HG03135 (cell line): ENCODE measurements around the gene KRT13.
"Not testable (repeated sequence)": the region's sequence is repeated elsewhere in the genome, so short reads cannot be mapped to it uniquely, and the experiment has no call there.

Source experiments
- ATAC-seq: cut with Tn5 transposase; IDR thresholded peaks from one replicate; pipeline ENCODE4 v1.9.1; 2021; ENCODE audit warnings: mild to moderate bottlenecking, moderate library complexity; ENCODE audit not compliant: unreplicated experiment

Gene KRT13

DNA sequence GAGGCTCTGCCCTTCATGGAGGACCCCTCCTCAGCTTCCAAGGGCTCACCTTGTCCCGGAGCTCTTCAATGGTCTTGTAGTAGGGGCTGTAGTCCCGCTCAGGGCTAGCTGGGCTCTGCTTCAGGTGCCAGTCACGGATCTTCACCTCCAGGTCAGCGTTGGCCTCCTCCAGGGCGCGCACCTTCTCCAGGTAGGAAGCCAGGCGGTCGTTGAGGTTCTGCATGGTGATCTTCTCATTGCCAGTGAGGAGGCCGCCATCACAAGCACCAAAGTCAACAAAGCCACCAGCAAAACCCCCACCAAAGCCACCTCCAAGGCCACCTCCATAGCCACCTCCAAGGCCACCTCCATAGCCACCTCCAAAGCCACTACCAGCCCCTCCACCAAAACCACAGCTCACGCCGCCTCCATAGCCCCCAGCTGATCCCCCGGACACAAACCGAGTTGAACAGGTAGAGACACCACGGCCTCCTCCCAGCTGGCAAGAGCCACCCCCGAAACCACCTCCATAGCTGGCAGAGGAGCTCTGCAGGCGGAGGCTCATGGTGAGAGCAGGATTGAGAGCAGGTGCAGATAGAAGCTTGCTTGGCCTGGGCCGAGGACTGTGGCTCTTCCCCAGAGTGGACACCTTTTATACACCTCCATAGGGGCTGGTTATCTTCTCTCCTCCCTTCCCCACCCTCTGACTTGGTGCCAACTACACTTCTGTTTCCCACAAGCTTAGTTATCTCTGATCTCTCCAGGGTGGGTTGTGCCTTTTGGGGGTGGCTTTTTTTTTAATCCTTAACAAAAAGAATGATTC lies at the start of gene KRT13:
KRT13 (minus strand) TSS at position 606 of the 802 bp plus-strand sequence; CDS start at position 544, 62 bp downstream.
- ATAC-seq = no peak

DNA sequence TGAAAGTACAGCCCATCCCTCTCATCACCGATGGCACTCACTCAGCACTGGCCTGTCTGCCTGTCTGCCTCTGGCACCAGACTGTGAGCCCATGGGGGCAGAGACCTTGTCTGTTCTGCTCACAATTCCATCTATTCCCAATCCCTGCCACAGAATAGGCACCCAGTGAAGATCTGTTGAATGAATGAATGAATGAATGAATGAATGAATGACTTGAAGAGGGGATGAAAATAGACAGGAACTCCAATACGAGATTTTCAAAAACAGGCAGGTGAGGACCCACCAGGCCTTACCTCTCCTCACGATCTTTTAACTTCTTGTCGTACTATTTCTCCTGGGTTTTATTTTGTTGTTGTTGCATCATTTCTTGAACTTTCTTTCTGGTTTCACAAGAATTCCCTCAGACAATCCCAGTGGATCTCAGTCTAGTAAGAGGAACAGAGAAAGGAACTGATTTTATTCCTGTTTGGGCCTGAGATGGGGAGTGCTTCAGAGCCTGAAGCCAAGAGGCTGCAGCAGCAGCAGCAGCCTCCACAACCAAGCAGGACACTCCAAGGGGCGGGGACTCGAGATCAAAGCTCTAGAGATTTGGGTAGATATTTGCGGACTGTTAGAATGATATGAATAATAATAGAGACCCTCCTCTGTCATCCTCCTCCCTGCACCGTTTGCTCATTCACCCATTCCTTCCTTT lies 48.7 kb upstream of the KRT13 start:
- ATAC-seq = no peak

DNA sequence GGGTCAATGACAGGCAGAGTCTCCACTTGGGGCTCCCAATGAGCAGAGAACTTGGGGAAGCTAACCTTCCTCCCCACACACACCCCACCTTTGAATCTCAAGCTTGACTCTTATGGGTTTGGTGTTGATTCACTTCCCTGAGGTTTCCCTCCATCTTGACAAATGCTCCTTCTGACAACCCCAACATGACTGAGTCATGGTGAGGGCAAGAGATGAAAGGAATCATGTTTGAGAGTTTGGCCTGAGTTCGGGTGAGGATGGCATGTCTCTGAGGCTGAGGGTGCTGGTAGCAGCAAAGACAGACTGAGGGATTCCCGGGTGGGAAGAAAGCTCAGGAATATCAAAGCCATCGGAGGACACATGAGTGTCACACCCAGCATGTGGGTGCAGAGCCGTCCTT lies 47.8 kb upstream of the KRT13 start:
- no peak for ATAC-seq

DNA sequence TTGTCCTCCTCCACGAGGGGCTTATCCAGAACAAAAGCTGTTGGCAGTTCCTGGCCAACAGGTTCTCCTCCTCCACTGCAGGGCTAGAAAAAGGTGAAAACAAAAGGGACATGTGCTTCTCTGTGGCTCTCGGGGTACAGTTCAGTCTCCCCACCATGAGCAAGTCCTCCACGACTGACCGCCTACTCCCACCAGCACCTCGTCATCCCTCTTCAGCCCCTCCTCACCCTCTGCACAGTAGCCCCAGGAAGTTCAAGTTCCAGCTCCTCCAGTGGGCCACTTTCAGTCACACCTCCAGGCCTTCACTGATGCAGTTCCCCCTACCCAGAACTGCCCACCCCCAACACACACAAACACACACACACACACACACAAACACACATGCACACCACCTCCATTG lies 47.0 kb upstream of the KRT13 start:
- no peak for ATAC-seq

DNA sequence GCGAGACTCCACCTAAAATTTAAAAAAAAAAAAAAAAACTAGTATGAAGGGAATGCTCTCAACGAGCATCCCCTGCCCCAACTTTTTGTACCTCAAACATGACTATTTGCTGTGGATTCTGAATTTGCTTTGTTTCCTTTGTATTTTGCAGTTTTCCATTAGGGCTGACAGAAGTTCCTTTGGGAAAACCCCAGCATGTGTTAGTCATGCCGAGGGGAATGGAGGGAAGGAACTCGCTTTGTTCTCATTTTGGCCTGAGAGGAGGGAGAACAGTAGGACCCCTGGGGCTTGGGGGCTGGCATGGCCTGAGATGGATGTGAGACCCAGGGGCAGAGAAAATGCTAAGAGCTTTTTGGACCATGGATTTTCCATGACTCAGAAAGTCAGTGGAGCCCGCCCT lies 46.0 kb upstream of the KRT13 start:
- ATAC-seq = no peak

DNA sequence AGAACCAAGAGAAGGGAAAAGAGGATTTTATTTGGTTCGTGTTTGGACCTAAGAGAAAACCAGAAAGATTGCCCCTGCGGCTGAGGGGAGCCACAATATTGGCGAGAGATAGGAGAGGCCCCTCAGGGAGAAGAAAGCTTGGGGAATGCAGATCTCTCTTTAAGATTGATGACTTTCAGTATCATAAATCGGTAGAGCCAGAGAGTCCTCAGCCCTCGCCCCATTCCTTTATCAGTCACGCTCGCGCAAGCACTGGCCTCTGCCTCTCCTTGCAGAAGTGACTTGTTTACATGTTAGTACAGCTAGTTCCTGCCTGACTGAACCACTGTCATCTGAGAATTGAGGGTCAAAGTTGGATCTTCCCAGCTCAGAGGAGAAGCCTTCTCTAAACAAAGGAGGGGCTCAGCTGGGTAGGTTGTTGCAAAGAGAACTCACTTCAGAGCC lies 44.2 kb upstream of the KRT13 start:
- ATAC-seq = no peak

DNA sequence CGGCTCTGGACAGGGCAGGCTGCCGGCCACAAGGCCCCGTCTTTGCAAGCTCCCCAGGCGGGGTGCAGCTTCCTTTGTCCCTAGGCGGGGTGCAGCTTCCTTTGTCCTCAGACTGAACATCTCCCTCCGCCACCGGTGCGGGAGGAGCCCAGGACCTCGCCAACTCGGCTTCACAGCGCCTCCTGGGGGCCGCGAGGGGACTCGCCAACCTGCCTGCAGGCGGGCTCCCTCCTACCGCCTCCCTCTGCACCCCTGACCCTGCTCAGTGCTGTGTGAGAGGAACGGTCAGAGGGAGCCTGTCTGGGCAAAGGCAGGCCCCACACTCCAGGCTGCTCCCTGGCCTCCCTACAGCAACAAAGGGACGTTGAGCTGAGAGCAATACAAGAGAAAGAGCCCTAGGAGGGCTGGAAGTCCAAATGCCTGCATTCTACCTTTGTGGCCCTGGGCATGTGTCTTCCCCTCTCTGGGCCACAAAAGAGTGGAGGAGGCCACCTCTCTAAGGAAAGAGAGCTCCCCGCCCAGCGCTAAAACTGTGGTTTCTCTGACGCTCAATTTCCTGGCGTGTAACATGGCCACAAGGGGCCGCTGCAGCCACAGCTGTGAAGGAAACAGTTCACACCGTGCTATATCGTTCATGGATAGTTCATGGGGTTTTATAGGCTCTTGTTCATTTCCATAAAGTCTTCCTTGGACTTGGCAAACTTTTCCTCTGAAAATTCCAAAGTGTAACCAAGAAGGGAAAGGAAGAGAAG lies 43.6 kb upstream of the KRT13 start:
- ATAC-seq = no peak

DNA sequence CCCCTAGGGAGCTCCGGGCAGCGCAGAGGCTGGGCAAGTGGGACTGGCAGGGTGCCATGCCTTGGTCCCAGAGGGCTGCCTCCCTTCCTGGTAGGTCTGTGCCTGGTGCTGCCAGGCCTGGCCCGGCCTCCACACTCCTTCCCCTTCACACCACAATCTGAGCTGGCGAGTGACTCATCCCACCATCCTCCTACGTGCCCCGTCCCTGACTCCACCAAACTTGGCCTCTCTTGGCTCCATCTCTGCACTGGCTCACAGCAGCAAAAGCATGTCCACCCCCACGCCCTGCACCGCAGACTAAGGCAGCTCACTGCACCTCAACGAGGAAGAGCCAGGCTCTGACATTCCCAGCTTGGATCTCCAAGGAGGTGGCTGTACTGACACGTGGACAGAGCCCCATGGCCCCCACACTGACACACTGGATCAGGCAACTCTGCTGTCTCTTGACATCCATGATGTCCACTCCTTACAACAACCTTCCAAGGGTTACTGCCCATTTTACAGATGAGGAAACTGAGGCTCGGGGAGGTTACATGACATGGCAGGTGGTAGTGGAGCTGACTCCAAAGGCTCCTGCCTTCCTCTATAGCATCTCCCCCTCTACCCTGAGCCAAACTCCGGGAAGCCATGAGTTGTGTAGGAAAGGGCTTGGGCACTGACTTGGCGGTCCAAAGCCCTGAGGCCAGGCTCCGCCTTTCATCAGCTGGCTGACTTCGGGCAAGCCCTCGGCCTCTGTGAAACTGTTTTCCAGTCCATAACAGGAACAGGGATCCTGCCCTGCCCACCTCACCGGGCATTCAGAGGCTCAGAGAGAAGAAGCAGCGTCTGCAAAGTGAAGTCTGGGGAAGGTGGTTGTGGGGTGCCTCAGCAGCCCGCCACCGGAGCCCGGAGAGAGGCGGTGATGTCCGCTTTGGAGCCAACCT lies 42.8 kb upstream of the KRT13 start:
- no peak for ATAC-seq

DNA sequence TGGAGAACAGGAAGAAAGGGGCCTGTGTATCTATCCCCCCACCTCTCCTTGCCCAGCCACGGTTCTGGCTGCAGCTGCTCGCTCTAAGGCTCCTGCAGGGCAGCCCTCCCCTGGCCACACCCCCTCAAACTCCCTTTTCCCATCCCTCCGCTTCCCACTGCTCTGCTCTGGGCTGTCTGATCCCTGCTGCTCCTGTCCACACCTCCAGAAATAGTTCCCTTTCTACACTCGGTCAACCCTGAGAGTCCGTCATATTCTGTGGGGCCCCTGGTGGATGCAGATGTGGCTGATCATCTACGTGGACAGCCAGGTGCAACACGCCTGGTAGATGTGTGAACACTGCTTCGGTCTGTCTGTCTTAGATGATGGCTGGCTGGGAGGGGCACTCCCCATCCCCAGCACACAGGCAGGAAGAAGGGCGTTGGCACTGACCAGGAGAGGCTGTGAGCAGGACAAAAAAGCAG lies 42.0 kb upstream of the KRT13 start:
- ATAC-seq = no peak

DNA sequence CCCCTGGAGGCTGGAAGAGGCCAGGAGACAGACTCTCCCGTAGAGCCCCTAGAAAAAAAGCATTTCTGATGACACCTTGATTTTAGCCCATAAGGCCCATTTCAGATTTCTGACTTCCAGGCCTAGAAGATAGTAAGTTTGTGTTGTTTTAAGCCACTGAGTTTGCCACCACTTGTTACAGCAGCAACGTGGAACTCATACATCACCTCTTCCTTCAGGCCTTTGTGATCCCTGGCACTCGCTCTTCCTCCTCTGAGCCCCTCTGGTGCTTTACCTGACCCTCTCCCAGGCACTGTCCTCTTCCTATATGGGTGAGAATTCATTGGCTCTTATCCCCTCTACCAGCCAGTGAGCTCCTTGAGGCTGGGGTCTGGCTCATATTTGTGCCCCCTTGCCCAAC lies 41.4 kb upstream of the KRT13 start:
- ATAC-seq = no peak

DNA sequence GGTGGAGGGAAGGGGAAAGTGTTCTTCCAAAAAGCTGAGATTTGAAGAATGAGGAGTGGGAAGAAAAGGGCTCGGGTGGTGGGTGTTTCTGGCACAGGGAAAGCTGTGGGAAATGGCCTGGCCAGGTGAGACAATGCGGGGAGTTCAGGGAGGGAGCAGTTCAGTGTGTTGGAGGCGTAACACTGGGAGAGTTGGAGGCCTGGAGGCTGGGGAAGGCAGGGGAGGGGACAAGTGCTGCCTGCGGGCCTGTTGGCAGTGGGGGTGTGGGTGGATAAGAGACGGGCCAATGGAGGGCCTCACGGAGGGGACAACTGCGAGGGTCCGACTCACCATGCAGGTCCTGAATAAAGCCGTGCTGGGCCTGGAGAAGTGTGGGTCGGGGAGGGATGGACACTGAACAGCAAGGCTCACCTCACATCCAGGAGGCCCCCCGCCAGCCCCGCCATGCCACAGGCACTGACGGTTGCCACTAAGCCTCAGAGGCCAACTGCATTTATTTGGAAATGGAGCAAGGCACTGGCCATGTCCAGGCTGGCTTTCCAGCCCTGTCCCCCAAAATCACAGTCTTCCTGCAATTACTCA lies 40.5 kb upstream of the KRT13 start:
- no peak for ATAC-seq

DNA sequence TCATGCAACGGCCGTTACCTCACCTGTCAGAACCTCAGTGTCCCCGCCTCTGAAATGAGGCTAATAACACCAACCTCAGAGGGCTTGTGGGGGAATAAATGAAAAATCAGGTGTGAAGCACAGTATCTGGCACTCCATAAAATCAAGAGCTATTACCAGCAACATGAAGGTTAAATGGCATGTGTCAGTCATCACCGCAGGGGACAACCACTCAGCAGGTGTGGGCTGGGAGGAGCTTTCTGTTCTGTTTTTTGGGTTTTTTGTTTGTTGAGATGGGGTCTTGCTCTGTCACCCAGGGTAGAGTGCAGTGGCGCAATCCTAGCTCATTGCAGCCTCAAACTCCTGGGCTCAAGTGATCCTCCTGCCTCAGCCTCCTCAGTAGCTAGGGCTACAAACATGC lies 39.5 kb upstream of the KRT13 start:
- ATAC-seq = no peak

DNA sequence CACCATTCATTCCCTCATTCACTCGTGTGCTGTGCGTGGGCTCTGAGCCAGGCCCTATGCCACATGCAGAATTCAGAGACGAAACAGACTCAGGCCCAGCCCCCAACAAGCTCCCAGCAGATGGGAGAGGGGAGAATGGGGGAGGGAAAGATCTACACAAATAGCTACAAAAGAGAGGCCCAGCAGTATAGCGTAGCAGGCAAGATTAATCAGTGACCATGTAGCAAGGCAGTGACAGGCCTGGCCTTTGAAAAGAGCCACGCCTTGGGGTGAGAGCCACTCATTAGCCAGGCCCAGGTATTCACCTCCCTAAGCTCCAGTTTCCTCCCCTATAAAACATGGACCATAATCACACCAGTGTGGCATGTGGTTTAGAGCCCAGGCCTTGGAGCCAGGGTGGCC lies 39.1 kb upstream of the KRT13 start:
- ATAC-seq = no peak

DNA sequence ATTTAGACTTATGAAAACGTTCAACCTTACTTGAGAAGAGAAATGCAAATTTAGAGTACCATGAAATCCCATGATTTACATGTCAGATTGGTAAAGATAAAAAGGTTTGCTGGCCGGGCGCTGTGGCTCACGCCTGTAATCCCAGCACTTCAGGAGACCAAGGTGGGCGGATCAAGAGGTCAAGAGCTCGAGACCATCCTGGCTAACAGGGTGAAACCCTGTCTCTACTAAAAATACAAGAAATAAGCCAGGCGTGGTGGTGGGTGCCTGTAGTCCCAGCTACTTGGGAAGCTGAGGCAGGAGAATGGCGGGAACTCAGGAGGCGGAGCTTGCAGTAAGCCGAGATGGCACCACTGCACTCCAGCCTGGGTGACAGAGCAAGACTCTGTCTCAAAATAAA lies 37.4 kb upstream of the KRT13 start:
- not testable (repeated sequence) for ATAC-seq

DNA sequence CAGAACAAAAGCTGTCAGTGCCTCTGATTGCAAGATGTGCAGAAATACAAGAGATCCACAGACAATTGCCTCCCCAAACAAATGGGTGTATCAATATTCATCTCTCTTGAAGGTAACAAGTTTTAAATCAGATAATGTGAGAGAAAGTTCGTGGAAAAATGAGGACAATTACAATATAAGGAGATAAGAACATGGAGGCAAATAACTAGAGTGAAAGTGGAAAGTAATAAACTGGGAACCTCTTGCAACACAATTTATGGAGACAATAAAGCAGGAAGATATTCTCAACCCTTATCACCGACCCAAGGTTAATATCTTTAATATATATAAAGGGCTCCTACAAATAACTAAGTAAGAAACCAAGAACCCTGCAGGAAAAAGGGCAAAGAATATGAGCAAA lies 36.9 kb upstream of the KRT13 start:
- no peak for ATAC-seq

DNA sequence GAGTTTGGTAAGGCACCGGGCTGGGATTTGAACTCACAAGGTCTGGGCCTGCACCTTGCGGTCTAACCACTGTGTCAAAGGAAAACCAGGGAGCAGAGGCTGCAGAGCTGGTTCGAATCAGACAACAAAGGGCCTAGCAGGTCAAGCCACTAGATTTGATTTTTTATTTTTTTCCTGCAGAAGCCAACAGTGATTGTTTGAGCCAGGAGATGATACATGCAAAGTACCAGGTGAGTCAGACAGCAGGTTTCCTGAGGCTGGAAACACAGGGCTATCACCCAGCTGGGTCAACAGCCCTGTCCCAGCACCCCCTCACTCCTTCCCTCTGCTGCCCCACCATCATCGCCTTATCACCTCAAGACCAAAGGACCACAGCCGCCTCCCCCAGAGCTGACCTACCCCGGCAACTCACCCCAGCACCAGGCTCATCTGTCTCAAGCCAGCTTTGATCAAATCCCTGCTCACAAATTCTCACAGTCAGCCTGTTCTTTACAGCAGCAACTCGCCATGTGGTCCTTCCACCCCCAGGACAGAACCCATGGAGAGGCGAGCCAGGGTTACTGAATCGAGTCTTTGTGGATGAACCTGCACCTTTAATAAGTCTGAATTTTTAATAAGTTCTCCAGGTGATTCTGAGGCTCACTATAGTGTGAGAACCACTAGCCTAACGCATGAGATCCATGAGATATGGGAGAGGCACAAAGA lies 35.7 kb upstream of the KRT13 start:
- no peak for ATAC-seq

DNA sequence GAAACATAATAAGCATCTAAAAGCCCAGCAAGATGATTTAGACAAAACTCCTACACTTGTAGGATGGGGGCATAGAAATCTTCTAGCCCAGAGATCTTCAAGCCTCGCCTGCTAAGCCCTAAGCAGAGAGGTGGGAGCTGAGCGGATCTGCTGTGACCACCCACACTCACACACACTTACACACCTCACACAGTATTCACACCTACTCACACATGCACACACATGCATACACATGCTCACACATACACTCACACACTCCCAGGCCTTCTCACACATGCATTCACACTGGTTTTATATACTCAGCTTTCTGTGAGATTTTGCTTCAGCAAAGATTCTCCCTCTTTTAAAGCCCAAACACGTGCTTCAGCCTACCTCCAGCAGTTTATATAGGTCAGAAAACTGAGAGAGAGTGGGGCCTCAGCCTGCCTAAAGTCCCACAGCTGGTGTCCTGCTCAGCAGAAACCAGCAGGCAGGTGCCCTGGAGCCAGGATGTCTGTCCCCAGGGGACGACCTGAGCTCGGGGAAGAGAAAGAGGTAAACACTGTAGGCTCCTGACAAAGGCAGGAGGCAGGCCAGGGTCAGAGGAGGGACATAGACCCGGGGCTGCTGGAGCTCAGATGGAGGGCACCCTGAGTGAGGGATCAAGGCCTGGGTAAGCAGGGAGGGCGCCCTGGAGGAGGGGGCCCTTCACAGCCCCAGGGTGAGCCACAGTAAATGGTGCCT lies 34.7 kb upstream of the KRT13 start:
- ATAC-seq = no peak

DNA sequence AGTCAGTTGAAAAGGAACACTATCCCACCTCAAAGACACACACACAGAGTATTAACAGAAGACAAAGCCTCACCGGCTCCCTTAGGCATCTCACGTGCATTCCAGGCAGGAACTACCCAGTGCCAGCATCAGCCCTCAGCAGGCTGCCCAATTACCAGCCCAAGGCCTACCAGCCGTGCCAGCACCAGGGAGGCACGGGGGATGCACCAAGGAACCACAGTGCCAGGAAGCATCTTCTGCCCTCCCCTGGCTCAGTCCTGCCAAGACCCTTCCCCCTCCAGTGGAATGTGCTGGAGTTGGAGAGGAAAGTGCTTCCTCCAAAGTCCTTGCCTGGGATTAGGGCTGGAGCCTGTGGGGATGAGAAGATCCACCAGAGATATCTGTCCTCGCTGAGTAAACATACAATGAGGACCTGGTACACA lies 33.7 kb upstream of the KRT13 start:
- ATAC-seq = no peak

DNA sequence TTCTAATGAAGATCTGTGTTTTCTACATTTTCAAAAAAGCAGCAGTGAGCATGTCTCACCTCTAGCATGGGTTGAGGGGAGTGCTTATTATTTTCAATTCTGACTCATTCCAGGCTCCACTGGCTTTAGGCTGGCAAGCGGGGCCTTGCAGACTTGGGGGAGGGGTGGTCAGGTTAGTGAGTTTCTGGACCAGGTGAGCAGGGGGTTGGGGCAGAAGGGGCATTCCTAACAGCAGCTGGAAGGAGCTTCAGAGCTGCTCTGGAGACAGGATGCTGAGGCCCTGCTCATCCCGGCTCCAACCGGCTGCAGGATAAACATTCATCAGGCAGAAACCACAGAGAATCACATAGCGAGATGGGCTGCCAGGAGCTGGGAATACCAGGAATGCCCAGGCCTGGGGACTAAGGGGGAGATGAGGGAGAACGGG lies 33.2 kb upstream of the KRT13 start:
- ATAC-seq = no peak
